Esophagus (tissue), 2 donors: ENCODE data around the gene CACNA1G. TPM values are rescaled to one million over a fixed set of nuclear protein-coding genes. Genes with fewer than 3 reads are reported as not detected.

Experiments used
- H3K27ac ChIP-seq, 2 donors: one replicate each; pipeline ENCODE4 v1.5.1; 2013; ENCODE audit warnings: low read depth in 2 of 2, mild to moderate bottlenecking in 2 of 2, inconsistent platforms in 1 of 2, low read length in 1 of 2, moderate library complexity in 1 of 2
- H3K27me3 ChIP-seq, 2 donors: one replicate each; pipeline ENCODE4 v1.6.1; 2013; ENCODE audit warnings: low read length in 2 of 2, control low read depth in 1 of 2, mild to moderate bottlenecking in 1 of 2; ENCODE audit not compliant: insufficient read depth in 2 of 2, control insufficient read depth in 1 of 2
- H3K36me3 ChIP-seq, 2 donors: one replicate each; pipeline ENCODE4 v1.6.1; 2013; ENCODE audit warnings: low read length in 1 of 2; ENCODE audit not compliant: control insufficient read depth in 2 of 2, insufficient read depth in 2 of 2
- H3K4me1 ChIP-seq, 2 donors: one replicate each; pipeline ENCODE4 v1.6.1; 2013; ENCODE audit warnings: low read length in 1 of 2; ENCODE audit not compliant: control insufficient read depth in 2 of 2, insufficient read depth in 2 of 2
- H3K4me3 ChIP-seq, 2 donors: one replicate each; pipeline ENCODE4 v1.5.1; 2013; ENCODE audit warnings: low read length in 2 of 2, mild to moderate bottlenecking in 2 of 2, low read depth in 1 of 2, moderate library complexity in 1 of 2
- H3K9me3 ChIP-seq, 2 donors: one replicate each; pipeline ENCODE4 v1.6.1; 2013; ENCODE audit warnings: mild to moderate bottlenecking in 2 of 2, low read depth in 1 of 2, low read length in 1 of 2, moderate library complexity in 1 of 2; ENCODE audit not compliant: control insufficient read depth in 2 of 2, insufficient read depth in 1 of 2
- WGBS, 2 donors: extraction: QIAGEN DNeasy Blood & Tissue Kit; methylation state at CpG; one replicate each; pipeline ENCODE4 v1.1.7; 2013; 5-methylcytosine and 5-hydroxymethylcytosine counted together
- polyA plus RNA-seq, 2 donors: library from polyadenylated mRNA; stranded (reverse); fragments of 200-250 nt; gene quantifications; one replicate each; pipeline ENCODE4 v1.2.3, GENCODE V29; 2013
- donor health status: healthy with polysubstance abuse.
- donor health status: Bipolar disorder and iron deficiency.

Gene CACNA1G
- polyA plus RNA-seq, 2 donors = 0.06 to 0.13 TPM

- H3K27ac ChIP-seq = no peak overlapping the region
- WGBS, 2 donors = 62 to 67% methylated on average over 6 of the region's 6 CpGs
- peaks cover 0 to 15% of the 10 kb centered on the region in 2 donors for H3K4me1 ChIP-seq
- peaks cover 0 to 4% of the 10 kb centered on the region in 2 donors for H3K36me3 ChIP-seq
- H3K9me3 ChIP-seq = no peaks in the 10 kb centered on the region
- H3K27me3 ChIP-seq = no peaks in the 10 kb centered on the region
- H3K4me3 ChIP-seq = no peak overlapping the region
These were observed 29.0 kb upstream of the CACNA1G start for GRCh38 chr17:50531428-50532025.

- Histone ChIP-seq H3K36me3 (peaks cover 0 to 11% of the 10 kb centered on the region in 2 donors), H3K4me3 (peak within 1 kb of the TSS; percentile 64 to 83), H3K27me3 (no peaks in the 10 kb centered on the region), H3K4me1 (peaks cover 0 to 19% of the 10 kb centered on the region in 2 donors), H3K9me3 (no peaks in the 10 kb centered on the region), H3K27ac (peak within 1 kb of the TSS; percentile 93 to 97)
- 2% methylated on average over 21 of the region's 21 CpGs for WGBS, 2 donors
These were observed 28.0 kb upstream of the CACNA1G start, which contains the start of gene EPN3 for GRCh38 chr17:50532452-50533024. EPN3 (plus strand) TSS chr17:50532735; CDS start chr17:50536557, 3,822 bp downstream.

- Histone ChIP-seq H3K9me3 (no peaks in the 10 kb centered on the region), H3K27ac (peak overlapping the region; percentile 93 to 97), H3K4me3 (peak overlapping the region; percentile 64 to 83), H3K4me1 (peaks cover 0 to 25% of the 10 kb centered on the region in 2 donors), H3K27me3 (no peaks in the 10 kb centered on the region), H3K36me3 (peaks cover 0 to 18% of the 10 kb centered on the region in 2 donors)
- 13 to 15% methylated on average over 5 of the region's 5 CpGs for WGBS, 2 donors
These were observed 27.3 kb upstream of the CACNA1G start for GRCh38 chr17:50533185-50533584.

GRCh38 chr17:50533720-50534148 is 26.8 kb upstream of the CACNA1G start:
- H3K27ac ChIP-seq = peak overlapping the region; percentile 93 to 97
- peaks cover 0 to 29% of the 10 kb centered on the region in 2 donors for H3K4me1 ChIP-seq
- no peaks in the 10 kb centered on the region for H3K27me3 ChIP-seq
- peak overlapping the region; percentile 64 to 83 for H3K4me3 ChIP-seq
- H3K36me3 ChIP-seq = peaks cover 0 to 22% of the 10 kb centered on the region in 2 donors
- WGBS, 2 donors = 2% methylated on average over 17 of the region's 17 CpGs
- no peaks in the 10 kb centered on the region for H3K9me3 ChIP-seq

GRCh38 chr17:50534222-50534978 is 26.1 kb upstream of the CACNA1G start:
- Histone ChIP-seq H3K4me1 (peaks cover 0 to 35% of the 10 kb centered on the region in 2 donors), H3K36me3 (peaks cover 0 to 26% of the 10 kb centered on the region in 2 donors), H3K27me3 (no peaks in the 10 kb centered on the region), H3K9me3 (no peaks in the 10 kb centered on the region), H3K4me3 (peak overlapping the region; percentile 64 to 83), H3K27ac (peak overlapping the region; percentile 93 to 97)
- WGBS, 2 donors = 34 to 37% methylated on average over 24 of the region's 24 CpGs

GRCh38 chr17:50534979-50535326 is 25.6 kb upstream of the CACNA1G start:
- WGBS, 2 donors = 53 to 64% methylated on average over 2 of the region's 2 CpGs
- peak overlapping the region; percentile 90 to 97 for H3K27ac ChIP-seq
- H3K4me3 ChIP-seq = peak overlapping the region; percentile 60 to 83
- H3K36me3 ChIP-seq = peaks cover 0 to 30% of the 10 kb centered on the region in 2 donors
- H3K9me3 ChIP-seq = no peaks in the 10 kb centered on the region
- H3K4me1 ChIP-seq = peaks cover 0 to 40% of the 10 kb centered on the region in 2 donors
- no peaks in the 10 kb centered on the region for H3K27me3 ChIP-seq

- Histone ChIP-seq H3K9me3 (no peaks in the 10 kb centered on the region), H3K4me3 (peak overlapping the region; percentile 60 to 83), H3K36me3 (peaks cover 0 to 30% of the 10 kb centered on the region in 2 donors), H3K4me1 (peaks cover 0 to 44% of the 10 kb centered on the region in 2 donors), H3K27me3 (no peaks in the 10 kb centered on the region), H3K27ac (peak overlapping the region in 1 of 2 donors; percentile 90)
- WGBS, 2 donors = 53% methylated on average over 7 of the region's 7 CpGs
These were observed 25.1 kb upstream of the CACNA1G start for GRCh38 chr17:50535407-50535806.

- Histone ChIP-seq H3K27me3 (no peaks in the 10 kb centered on the region), H3K27ac (no peak overlapping the region), H3K4me1 (peaks cover 0 to 55% of the 10 kb centered on the region in 2 donors), H3K36me3 (peaks cover 0 to 30% of the 10 kb centered on the region in 2 donors), H3K9me3 (no peaks in the 10 kb centered on the region), H3K4me3 (no peak overlapping the region)
- 91% methylated on average over 45 of the region's 45 CpGs for WGBS, 2 donors
These were observed 23.6 kb upstream of the CACNA1G start for GRCh38 chr17:50536683-50537646.
